HepG2 (cell line): ENCODE measurements around the gene TUBAL3. TPM values are rescaled to one million over a fixed set of nuclear protein-coding genes. Genes with fewer than 3 reads are reported as not detected.

Experiments
- ATAC-seq: fragments of 200-7000 bp; cut with Tn5 transposase; 3 replicates; pipeline ENCODE4 v1.9.1; 2020; ENCODE audit warnings: mild to moderate bottlenecking, moderate library complexity
- BruUV-seq: library from RNA; stranded (reverse); fragments of 400-500 nt; replicated peaks from 2 replicates; lab custom pipeline; 2021; lab: Mats Ljungman, UMichigan
- CTCF ChIA-PET: fragments of 300-600 bp; formaldehyde crosslinking; extraction: SDS; loops from one replicate; lab custom pipeline; 2021; ENCODE audit warnings: low total read pairs, inconsistent platforms, low intra/inter-chr PET ratio; lab: Yijun Ruan, JAX
- POLR2A ChIA-PET: fragments of 350-600 bp; sonication (Branson Sonifier 250); formaldehyde crosslinking; loops from one replicate; lab custom pipeline; 2020; ENCODE audit warnings: antibody characterized with exemption, inconsistent platforms; lab: Yijun Ruan, JAX
- DNase-seq: peaks from one replicate; pipeline ENCODE4 v3.0.0-alpha.2; 2015; ENCODE audit warnings: low spot score
- FAIRE-seq: peaks from 3 replicates; lab custom pipeline; 2011; peaks lifted over from hg19 to GRCh38; lab: Jason Lieb, UNC
- H2AFZ ChIP-seq: one replicate; pipeline ENCODE4 v1.6.1; 2011; ENCODE audit warnings: low read length, inconsistent platforms
- H3K27ac ChIP-seq: fragments of 300-600 bp; 3 replicates; pipeline ENCODE4 v1.8.0; 2011; ENCODE audit warnings: mixed run types, mild to moderate bottlenecking, mixed read lengths, low read length, inconsistent platforms; ENCODE audit not compliant: insufficient read depth; ENCODE audit errors: extremely low read length
- H3K27me3 ChIP-seq, 2 experiments: fragments of 200-600 bp in 1 of 2; 2 replicates in 1 of 2; 3 replicates in 1 of 2; pipeline versions ENCODE4 v1.6.0 to v1.8.0; 2011; ENCODE audit warnings: low read length in 2 of 2, mild to moderate bottlenecking in 2 of 2, moderate library complexity in 2 of 2, inconsistent platforms in 1 of 2; ENCODE audit not compliant: insufficient read depth in 2 of 2, control insufficient read depth in 1 of 2
- H3K36me3 ChIP-seq, 2 experiments: fragments of 200-600 bp in 1 of 2; replicated peaks in 1 of 2; 2 replicates in 1 of 2; 3 replicates in 1 of 2; pipeline versions ENCODE4 v1.5.1 to v1.8.0; 2011; ENCODE audit warnings: low read length in 2 of 2, inconsistent platforms in 1 of 2; ENCODE audit not compliant: insufficient read depth in 2 of 2, control insufficient read depth in 1 of 2
- H3K4me1 ChIP-seq: 2 replicates; pipeline ENCODE4 v1.5.1; 2012; ENCODE audit warnings: low read length, inconsistent platforms; ENCODE audit not compliant: insufficient read depth
- H3K4me2 ChIP-seq: 2 replicates; pipeline ENCODE4 v1.6.0; 2011; ENCODE audit warnings: low read depth, low read length, inconsistent platforms
- H3K4me3 ChIP-seq, 3 experiments: fragments of 200-600 bp in 1 of 3; sonication (generic), shearing (Covaris generic) in 1 of 3; replicated peaks in 1 of 3; 2 replicates each; pipeline ENCODE4 v1.5.1; 2011 to 2016; ENCODE audit warnings: low read length in 3 of 3, inconsistent platforms in 2 of 3, low read depth in 2 of 3, mild to moderate bottlenecking in 2 of 3, control low read depth in 1 of 3, mixed read lengths in 1 of 3; ENCODE audit not compliant: insufficient read depth in 1 of 3
- H3K79me2 ChIP-seq: one replicate; pipeline ENCODE4 v1.6.1; 2011; ENCODE audit warnings: low read length, inconsistent platforms; ENCODE audit not compliant: insufficient read depth
- H3K9ac ChIP-seq: 2 replicates; pipeline ENCODE4 v1.6.0; 2011; ENCODE audit warnings: mild to moderate bottlenecking, low read depth, low read length, inconsistent platforms; ENCODE audit not compliant: insufficient read depth
- H3K9me3 ChIP-seq: 2 replicates; pipeline ENCODE4 v1.5.1; 2012; ENCODE audit warnings: mild to moderate bottlenecking, low read length
- H4K20me1 ChIP-seq: 2 replicates; pipeline ENCODE4 v1.6.0; 2011; ENCODE audit warnings: inconsistent platforms, mild to moderate bottlenecking, low read length, moderate library complexity; ENCODE audit not compliant: insufficient read depth
- CBFB ChIP-seq: sonication (generic); formaldehyde crosslinking; IDR thresholded peaks from 2 replicates; pipeline ENCODE4 v1.4.0; 2020; ENCODE audit warnings: missing genetic modification reagents
- ETV5 ChIP-seq: IDR thresholded peaks from 2 replicates; pipeline ENCODE4 v1.6.1; 2018; ENCODE audit warnings: missing biosample characterization, missing genetic modification reagents, inconsistent platforms, borderline replicate concordance
- MAZ ChIP-seq, 2 experiments: sonication (generic) in 1 of 2; formaldehyde crosslinking in 1 of 2; IDR thresholded peaks; 2 replicates each; pipeline versions ENCODE4 v1.5.0 to v1.6.1; 2012 to 2020; ENCODE audit warnings: low read depth in 2 of 2, mild to moderate bottlenecking in 2 of 2, borderline replicate concordance in 1 of 2, improper control_type of control experiment in 1 of 2, low read length in 1 of 2, missing genetic modification reagents in 1 of 2, moderate library complexity in 1 of 2
- SMC3 ChIP-seq: IDR thresholded peaks from 2 replicates; pipeline ENCODE4 v1.6.1; 2011; ENCODE audit warnings: low read length, improper control_type of control experiment
- ZC3H4 ChIP-seq: sonication (generic); formaldehyde crosslinking; IDR thresholded peaks from 2 replicates; pipeline ENCODE4 v1.4.0; 2020; ENCODE audit warnings: missing genetic modification reagents, borderline replicate concordance
- WGBS: methylation state at CpG from one replicate; pipeline ENCODE4 v1.1.6; 2017; ENCODE audit warnings: low lambda C conversion rate; 5-methylcytosine and 5-hydroxymethylcytosine counted together
- in situ Hi-C: cut with HindIII; loops from 2 replicates; pipeline ENCODE4 v1.10.0; 2017; ENCODE audit warnings: low pct_unique_long_range_greater_than_20kb; ENCODE audit not compliant: extremely low pct_ligation_motif_present
- intact Hi-C: fragments of 100-400 bp; cut with micrococcal nuclease; formaldehyde crosslinking; loops from one replicate; pipeline ENCODE4 v1.10.0; 2022; ENCODE audit not compliant: unreplicated experiment
- polyA plus RNA-seq, 8 experiments: library from polyadenylated mRNA; depleted of rRNA in 3 of 8; stranded (reverse) in 7 of 8; unstranded in 1 of 8; fragments of >200 nt; fragmentation: Illumina TruSeq in 4 of 8; extraction: Trizol in 4 of 8; gene quantifications; 2 replicates each; pipeline versions ENCODE4 v1.2.1 to v1.2.3, GENCODE V29; 2011 to 2016; ENCODE audit warnings: low read depth in 4 of 8, missing spikeins in 1 of 8, mixed read lengths in 1 of 8; ENCODE audit not compliant: insufficient read depth in 1 of 8
- total RNA-seq, 5 experiments: library from RNA; depleted of rRNA; stranded (reverse); fragments of >200 nt; fragmentation: Illumina TruSeq; extraction: Trizol; gene quantifications; 2 replicates each; pipeline ENCODE4 v1.2.3, GENCODE V29; 2016; ENCODE audit warnings: low read depth in 1 of 5

TUBAL3 gene
- total and polyA plus RNA-seq, 2 of the 13 experiments (the other 11 are each of a cell fraction or from before 2014, with no cell fraction given), result 0.07 to 0.26 TPM

DNA sequence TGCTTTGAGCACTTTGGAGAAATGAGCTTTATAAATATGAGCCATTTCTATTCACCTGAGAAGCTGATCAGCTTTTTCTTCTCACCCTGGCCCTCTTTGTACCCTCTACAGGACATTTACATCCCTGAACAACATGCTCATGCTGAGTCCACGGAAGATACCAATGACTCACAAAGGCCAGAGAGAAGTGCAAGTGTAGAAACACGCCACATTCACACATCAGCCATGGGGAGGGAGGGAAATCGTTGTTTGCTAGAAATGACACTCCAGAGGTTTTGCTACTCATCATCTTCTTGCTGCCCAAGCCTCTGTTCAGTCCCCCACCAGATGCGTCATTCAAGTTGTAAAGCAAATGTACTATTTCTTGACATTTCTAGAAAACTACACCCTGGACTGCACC is 42.7 kb downstream of the TUBAL3 start:
- no peaks in the 10 kb centered on the region for H3K9me3 ChIP-seq
- no peak overlapping the region for H2AFZ ChIP-seq
- intact Hi-C loops, result no loop called here
- H3K27me3 ChIP-seq, result peaks cover 0 to 53% of the 10 kb centered on the region in 2 experiments
- POLR2A ChIA-PET, result no interaction called here
- no peak overlapping the region for H3K4me2 ChIP-seq
- H3K4me3 ChIP-seq, result no peak overlapping the region
- H3K9ac ChIP-seq, result no peak overlapping the region
- FAIRE-seq (no peak), DNase-seq (no peak), ATAC-seq (no peak)
- H3K36me3 ChIP-seq, result no peaks in the 10 kb centered on the region
- H4K20me1 ChIP-seq, result no peaks in the 10 kb centered on the region
- no peak for TF ChIP-seq MAZ (IDR thresholded peaks at IDR 0.05; ENCODE audit: borderline replicate concordance, low read depth, low read length)
- no peak for TF ChIP-seq MAZ (CRISPR knock-in tag; IDR thresholded peaks at IDR 0.05; ENCODE audit: low read depth)
- no peak for TF ChIP-seq SMC3
- no peak for TF ChIP-seq CBFB (CRISPR knock-in tag)
- CTCF ChIA-PET, result no interaction called here
- H3K79me2 ChIP-seq, result no peaks in the 10 kb centered on the region
- WGBS, result 38% methylated on average over 4 of the region's 4 CpGs
- H3K4me1 ChIP-seq, result peaks cover 24% of the 10 kb centered on the region
- in situ Hi-C loops, result no loop called here
- no TSS peak for BruUV-seq
- H3K27ac ChIP-seq, result no peak overlapping the region

DNA sequence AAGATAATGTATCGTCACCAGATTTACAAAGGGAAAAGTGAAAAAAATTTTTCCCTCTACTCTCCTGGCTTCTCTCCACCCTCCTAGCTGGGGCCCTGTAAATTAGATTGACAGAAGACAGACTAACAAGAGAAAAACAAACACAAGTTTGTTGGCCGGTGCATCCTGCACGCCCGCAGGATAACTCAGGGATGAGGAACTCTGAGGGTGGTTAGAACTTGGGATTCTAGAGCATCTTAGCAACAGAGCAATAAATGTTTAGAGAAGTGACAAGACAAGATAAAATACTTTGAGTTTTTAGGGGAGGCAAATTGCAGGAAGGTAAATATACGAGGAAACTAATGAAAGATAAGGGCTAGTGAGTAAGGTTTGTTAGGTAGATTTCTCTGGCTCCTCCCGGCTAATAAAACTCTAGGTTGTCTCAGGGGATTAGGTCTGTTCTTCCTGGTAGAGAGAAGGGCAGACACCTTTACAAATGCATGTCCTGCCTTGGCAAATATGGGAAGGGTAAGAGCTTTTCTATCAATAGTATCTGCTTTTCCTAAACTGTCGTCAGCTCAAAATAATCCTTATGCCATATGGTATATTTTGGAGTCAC is 44.2 kb downstream of the TUBAL3 start:
- BruUV-seq, result no TSS peak
- intact Hi-C loops (no loop called here), in situ Hi-C loops (no loop called here)
- Histone ChIP-seq H3K4me2 (no peak overlapping the region), H3K9ac (no peak overlapping the region), H4K20me1 (no peaks in the 10 kb centered on the region), H3K27ac (no peak overlapping the region), H3K9me3 (no peaks in the 10 kb centered on the region), H3K36me3 (no peaks in the 10 kb centered on the region), H2AFZ (no peak overlapping the region), H3K4me1 (peaks cover 15% of the 10 kb centered on the region), H3K4me3 (no peak overlapping the region), H3K27me3 (peaks cover 0 to 48% of the 10 kb centered on the region in 2 experiments; a peak in 4 of 5 replicates), H3K79me2 (no peaks in the 10 kb centered on the region)
- no peak for TF ChIP-seq ZC3H4 (CRISPR knock-in tag)
- TF ChIP-seq ETV5 (CRISPR knock-in tag), result no peak
- DNase-seq (no peak), ATAC-seq (no peak), FAIRE-seq (no peak)
- POLR2A ChIA-PET, result no interaction called here
- WGBS, result 2% methylated on average over 7 of the region's 7 CpGs
- CTCF ChIA-PET, result no interaction called here
